CD14-positive monocyte (primary cell): ENCODE data around the gene LMNTD2. TPM values are rescaled to one million over a fixed set of nuclear protein-coding genes. Genes with fewer than 3 reads are reported as not detected.
A peak's percentile ranks its signal among the peaks of the same experiment; 100 is the strongest.

Experiments
- DNase-seq, 3 donors: peaks; one replicate each; pipeline ENCODE4 v3.0.0-alpha.2; 2011 to 2022
- H2AFZ ChIP-seq: 2 replicates; pipeline ENCODE4 v1.6.0; 2012; ENCODE audit warnings: mild to moderate bottlenecking, low read depth, low read length, inconsistent platforms; ENCODE audit not compliant: insufficient read depth, poor library complexity, severe bottlenecking
- H3K27ac ChIP-seq, 2 donors: 1 replicate in 1 of 2; 2 replicates in 1 of 2; pipeline ENCODE4 v1.5.1; 2012 to 2013; ENCODE audit warnings: low read length in 2 of 2, control low read depth in 1 of 2, inconsistent platforms in 1 of 2, low read depth in 1 of 2, mild to moderate bottlenecking in 1 of 2
- H3K27me3 ChIP-seq, 2 donors: one replicate each; pipeline versions ENCODE4 v1.6.0 to v1.6.1; 2011 to 2013; ENCODE audit warnings: low read length in 2 of 2; ENCODE audit not compliant: control insufficient read depth in 2 of 2, insufficient read depth in 2 of 2
- H3K36me3 ChIP-seq, 2 donors: replicated peaks in 1 of 2; 1 replicate in 1 of 2; 2 replicates in 1 of 2; pipeline versions ENCODE4 v1.5.1 to v1.6.1; 2012 to 2013; ENCODE audit warnings: low read length in 2 of 2, control low read depth in 1 of 2, inconsistent platforms in 1 of 2, mild to moderate bottlenecking in 1 of 2; ENCODE audit not compliant: insufficient read depth in 2 of 2, control insufficient read depth in 1 of 2
- H3K4me1 ChIP-seq, 2 donors: 1 replicate in 1 of 2; 2 replicates in 1 of 2; pipeline versions ENCODE4 v1.5.1 to v1.6.1; 2012 to 2013; ENCODE audit warnings: low read length in 2 of 2, control low read depth in 1 of 2, inconsistent platforms in 1 of 2, mild to moderate bottlenecking in 1 of 2, moderate library complexity in 1 of 2; ENCODE audit not compliant: insufficient read depth in 2 of 2, control insufficient read depth in 1 of 2
- H3K4me2 ChIP-seq: replicated peaks from 2 replicates; pipeline ENCODE3; 2012; ENCODE audit warnings: low read length, moderate library complexity, mild to moderate bottlenecking; ENCODE audit not compliant: poor library complexity, severe bottlenecking; ENCODE audit errors: extremely low read depth
- H3K4me3 ChIP-seq, 3 experiments: fragments of 200-600 bp in 1 of 3; sonication (generic) in 1 of 3; replicated peaks in 1 of 3; 1 replicate in 2 of 3; 2 replicates in 1 of 3; pipeline ENCODE4 v1.5.1; 2011 to 2013; ENCODE audit warnings: low read length in 3 of 3, mild to moderate bottlenecking in 3 of 3, control low read depth in 2 of 3, low read depth in 2 of 3, inconsistent platforms in 1 of 3, moderate library complexity in 1 of 3
- H3K79me2 ChIP-seq: 2 replicates; pipeline ENCODE4 v1.6.0; 2012; ENCODE audit warnings: mild to moderate bottlenecking, control low read depth, inconsistent platforms, low read length, moderate library complexity; ENCODE audit not compliant: insufficient read depth
- H3K9ac ChIP-seq: 2 replicates; pipeline ENCODE4 v1.6.0; 2017; ENCODE audit warnings: low read length, mild to moderate bottlenecking; ENCODE audit not compliant: insufficient read depth, poor library complexity, severe bottlenecking
- H3K9me3 ChIP-seq, 2 donors: replicated peaks in 1 of 2; 1 replicate in 1 of 2; 2 replicates in 1 of 2; pipeline versions ENCODE4 v1.5.1 to v1.6.1; 2012 to 2013; ENCODE audit warnings: low read length in 2 of 2, control low read depth in 1 of 2; ENCODE audit not compliant: control insufficient read depth in 1 of 2, insufficient read depth in 1 of 2
- H4K20me1 ChIP-seq: 2 replicates; pipeline ENCODE4 v1.6.0; 2012; ENCODE audit warnings: mild to moderate bottlenecking, low read length, control low read depth, moderate library complexity; ENCODE audit not compliant: insufficient read depth
- H3K27ac Mint-ChIP-seq, 7 donors: one replicate each; pipeline ENCODE4 v1.8.0; 2020; ENCODE audit warnings: mild to moderate bottlenecking in 7 of 7, mixed read lengths in 7 of 7, moderate library complexity in 6 of 7, inconsistent platforms in 2 of 7
- H3K27me3 Mint-ChIP-seq, 3 donors: one replicate each; pipeline ENCODE4 v1.8.0; 2021 to 2022; ENCODE audit warnings: low read depth in 3 of 3, mild to moderate bottlenecking in 3 of 3, mixed read lengths in 3 of 3, moderate library complexity in 3 of 3, inconsistent platforms in 1 of 3
- H3K36me3 Mint-ChIP-seq, 2 donors: one replicate each; pipeline ENCODE4 v1.8.0; 2020; ENCODE audit warnings: mixed read lengths in 2 of 2, inconsistent platforms in 1 of 2, mild to moderate bottlenecking in 1 of 2
- H3K4me1 Mint-ChIP-seq: one replicate; pipeline ENCODE4 v1.8.0; 2020; ENCODE audit warnings: mild to moderate bottlenecking, mixed read lengths
- H3K4me3 Mint-ChIP-seq, 2 donors: one replicate each; pipeline ENCODE4 v1.8.0; 2020; ENCODE audit warnings: mild to moderate bottlenecking in 2 of 2, mixed read lengths in 2 of 2, moderate library complexity in 1 of 2
- H3K9me3 Mint-ChIP-seq, 7 donors: one replicate each; pipeline ENCODE4 v1.8.0; 2020 to 2022; ENCODE audit warnings: mixed read lengths in 7 of 7, mild to moderate bottlenecking in 6 of 7, moderate library complexity in 6 of 7, inconsistent platforms in 2 of 7
- CTCF ChIP-seq: fragments of 200-600 bp; IDR thresholded peaks from one replicate; pipeline ENCODE4 v1.8.0; 2022; ENCODE audit warnings: antibody characterized with exemption, mild to moderate bottlenecking
- WGBS: methylation state at CpG from one replicate; pipeline ENCODE4 v1.1.5; 2013; ENCODE audit warnings: missing lambda C conversion rate; ENCODE audit not compliant: insufficient coverage; 5-methylcytosine and 5-hydroxymethylcytosine counted together
- intact Hi-C, 2 donors: fragments of 100-400 bp; cut with micrococcal nuclease; formaldehyde crosslinking; loops; one replicate each; pipeline versions ENCODE4 v1.15.0 to v1.15.1; 2023
- polyA plus RNA-seq, 3 donors: library from polyadenylated mRNA; depleted of rRNA in 1 of 3; unstranded in 2 of 3; stranded (reverse) in 1 of 3; fragments of 300-500 nt in 2 of 3; fragments of >200 nt in 1 of 3; fragmentation: Illumina TruSeq in 2 of 3; gene quantifications; 1 replicate in 2 of 3; 2 replicates in 1 of 3; pipeline ENCODE4 v1.2.3, GENCODE V29; 2012 to 2021

LMNTD2 gene
- polyA plus RNA-seq, 3 donors = 0.67 to 10.6 (median 1.2) TPM

- Histone ChIP-seq H3K4me2 (peak overlapping the region; percentile 71), H3K27me3 (peaks cover 4 to 57% of the 10 kb centered on the region in 2 donors), H3K9ac (no peak overlapping the region), H3K4me3 (peak overlapping the region in 1 of 3 experiments; percentile 42), H3K9me3 (peaks cover 0 to 8% of the 10 kb centered on the region in 2 donors), H3K36me3 (no peaks in the 10 kb centered on the region), H3K27ac (no peak overlapping the region), H3K79me2 (no peaks in the 10 kb centered on the region), H2AFZ (no peak overlapping the region), H4K20me1 (no peaks in the 10 kb centered on the region), H3K4me1 (peaks cover 2 to 20% of the 10 kb centered on the region in 2 donors)
- Mint-ChIP-seq H3K27ac (no peak overlapping the region), H3K4me1 (peaks cover 4% of the 10 kb centered on the region), H3K4me3 (peak overlapping the region in 1 of 2 donors; percentile 46), H3K36me3 (peaks cover 0 to 2% of the 10 kb centered on the region in 2 donors), H3K9me3 (peaks cover 0 to 10% (median 2%) of the 10 kb centered on the region in 7 donors), H3K27me3 (peaks cover 29 to 67% (median 46%) of the 10 kb centered on the region in 3 donors)
- WGBS = 25% methylated on average over 41 of the region's 60 CpGs
- TF ChIP-seq CTCF = no peak
- intact Hi-C loops = no loop called here
- peak; percentile 52 to 70 (median 64) for DNase-seq
These were observed 5.9 kb downstream of the LMNTD2 start for GRCh38 chr11:554428-555226.

GRCh38 chr11:553988-554340, 6.6 kb downstream of the LMNTD2 start:
- Mint-ChIP-seq H3K36me3 (peaks cover 0 to 2% of the 10 kb centered on the region in 2 donors), H3K9me3 (peaks cover 0 to 10% (median 2%) of the 10 kb centered on the region in 7 donors), H3K27ac (no peak overlapping the region), H3K4me1 (peaks cover 4% of the 10 kb centered on the region), H3K4me3 (no peak overlapping the region), H3K27me3 (peaks cover 29 to 64% (median 44%) of the 10 kb centered on the region in 3 donors)
- H3K4me3 ChIP-seq = no peak overlapping the region
- H2AFZ ChIP-seq = no peak overlapping the region
- no peaks in the 10 kb centered on the region for H3K36me3 ChIP-seq
- peaks cover 4 to 53% of the 10 kb centered on the region in 2 donors for H3K27me3 ChIP-seq
- intact Hi-C loops = loop anchor here in 1 of 2 donors (2.0 kb wide), 1 partner anchor 169 kb away; no protein-coding TSS in a partner anchor
- 70% methylated on average over 10 of the region's 11 CpGs for WGBS
- H4K20me1 ChIP-seq = no peaks in the 10 kb centered on the region
- peaks cover 0 to 8% of the 10 kb centered on the region in 2 donors for H3K9me3 ChIP-seq
- peaks cover 2 to 19% of the 10 kb centered on the region in 2 donors for H3K4me1 ChIP-seq
- no peak for DNase-seq
- no peak for TF ChIP-seq CTCF
- no peak overlapping the region for H3K4me2 ChIP-seq
- H3K9ac ChIP-seq = no peak overlapping the region
- no peak overlapping the region for H3K27ac ChIP-seq
- no peaks in the 10 kb centered on the region for H3K79me2 ChIP-seq
